GM12878 (cell line): ENCODE data around the gene PIEZO2. TPM values are rescaled to one million over a fixed set of nuclear protein-coding genes. Genes with fewer than 3 reads are reported as not detected.

ENCODE experiments used
- BCL3 ChIP-seq: IDR thresholded peaks from 2 replicates; pipeline ENCODE4 v1.6.1; 2011; ENCODE audit warnings: borderline replicate concordance, low read depth, mild to moderate bottlenecking, moderate library complexity, low read length; ENCODE audit not compliant: insufficient read depth, poor library complexity, severe bottlenecking
- CREB1 ChIP-seq: IDR thresholded peaks from 2 replicates; pipeline ENCODE4 v1.6.1; 2012; ENCODE audit warnings: low read depth, mild to moderate bottlenecking, inconsistent platforms
- EP300 ChIP-seq, 2 experiments: fragments of 150-350 bp in 1 of 2; IDR thresholded peaks; 2 replicates each; pipeline ENCODE4 v1.6.1; 2011 to 2012; ENCODE audit warnings: low read depth in 2 of 2, low read length in 2 of 2, borderline replicate concordance in 1 of 2, improper control_type of control experiment in 1 of 2, inconsistent platforms in 1 of 2; ENCODE audit not compliant: control insufficient read depth in 1 of 2
- ESRRA ChIP-seq: IDR thresholded peaks from 2 replicates; pipeline ENCODE4 v1.6.1; 2012; ENCODE audit warnings: mild to moderate bottlenecking, low read length, improper control_type of control experiment
- EZH2 ChIP-seq: IDR thresholded peaks from 2 replicates; pipeline ENCODE4 v1.6.1; 2012; ENCODE audit warnings: low read depth, mild to moderate bottlenecking, control low read depth, inconsistent platforms, low read length, borderline replicate concordance; ENCODE audit not compliant: control insufficient read depth
- MYB ChIP-seq: fragments of 150-350 bp; IDR thresholded peaks from 2 replicates; pipeline ENCODE4 v1.6.1; 2014; ENCODE audit warnings: mild to moderate bottlenecking, low read depth, low read length, borderline replicate concordance
- PBX3 ChIP-seq: IDR thresholded peaks from 2 replicates; pipeline ENCODE4 v1.6.1; 2011; ENCODE audit warnings: mild to moderate bottlenecking, low read depth, low read length, moderate library complexity; ENCODE audit not compliant: insufficient replicate concordance
- RCOR1 ChIP-seq: conservative IDR thresholded peaks from 2 replicates; pipeline ENCODE4 v1.6.1; 2012; ENCODE audit warnings: low read depth, low read length, improper control_type of control experiment
- RELB ChIP-seq: fragments of 450-650 bp; IDR thresholded peaks from 2 replicates; pipeline ENCODE4 v1.6.1; 2017; ENCODE audit warnings: low read depth, mild to moderate bottlenecking, moderate library complexity
- SP1 ChIP-seq: IDR thresholded peaks from one replicate; pipeline ENCODE4 v1.6.1; 2011; ENCODE audit warnings: low read depth, low read length
- SREBF2 ChIP-seq: IDR thresholded peaks from 2 replicates; pipeline ENCODE4 v1.6.1; 2012; ENCODE audit warnings: mild to moderate bottlenecking, low read length
- STAT3 ChIP-seq: IDR thresholded peaks from 2 replicates; pipeline ENCODE4 v1.6.1; 2011; ENCODE audit warnings: low read depth, low read length, improper control_type of control experiment
- TARDBP ChIP-seq: IDR thresholded peaks from 2 replicates; pipeline ENCODE4 v1.6.1; 2016; ENCODE audit warnings: borderline replicate concordance
- TCF3 ChIP-seq: IDR thresholded peaks from 2 replicates; pipeline ENCODE4 v1.6.1; 2012; ENCODE audit warnings: low read depth, mild to moderate bottlenecking, low read length, borderline replicate concordance; ENCODE audit not compliant: insufficient read depth
- WRNIP1 ChIP-seq: IDR thresholded peaks from 2 replicates; pipeline ENCODE4 v1.6.1; 2011; ENCODE audit warnings: low read depth, low read length, improper control_type of control experiment, borderline replicate concordance
- YBX1 ChIP-seq: fragments of 450-650 bp; IDR thresholded peaks from 2 replicates; pipeline ENCODE4 v1.6.1; 2016; ENCODE audit warnings: antibody characterized with exemption
- ZBTB4 ChIP-seq: fragments of 450-650 bp; formaldehyde crosslinking; IDR thresholded peaks from 2 replicates; pipeline ENCODE4 v1.4.0; 2022; ENCODE audit warnings: mild to moderate bottlenecking, moderate library complexity
- ZNF217 ChIP-seq: fragments of 450-650 bp; IDR thresholded peaks from 2 replicates; pipeline ENCODE4 v1.6.1; 2017; ENCODE audit warnings: antibody characterized with exemption, mild to moderate bottlenecking
- polyA plus RNA-seq, 11 experiments: library from polyadenylated mRNA; depleted of rRNA in 4 of 11; unstranded in 6 of 11; stranded (reverse) in 5 of 11; fragments of >200 nt; fragmentation: Nextera tagmentation in 4 of 11; fragmentation: Illumina TruSeq in 1 of 11; extraction: Ambion mirVana in 4 of 11; extraction: Trizol in 1 of 11; gene quantifications; 1 replicate in 1 of 11; 2 replicates in 10 of 11; pipeline versions ENCODE4 v1.2.1 to v1.2.3, GENCODE V29; 2011 to 2016; ENCODE audit warnings: inconsistent platforms in 2 of 11, missing spikeins in 2 of 11, low read depth in 1 of 11
- total RNA-seq, 4 experiments: library from RNA; depleted of rRNA in 3 of 4; stranded (reverse); fragments of >200 nt in 3 of 4; fragmentation: Illumina TruSeq in 1 of 4; extraction: Trizol in 1 of 4; gene quantifications; 2 replicates each; pipeline versions ENCODE4 v1.2.1 to v1.2.3, GENCODE V29; 2013 to 2021

The PIEZO2 gene
- total and polyA plus RNA-seq, 10 of the 15 experiments (the other 5 are each of a cell fraction or from before 2014, with no cell fraction given), result 6.7 to 42.3 (median 27.4) TPM

- no peak for TF ChIP-seq PBX3
- no peak for TF ChIP-seq CREB1
- TF ChIP-seq SP1, result no peak
- no peak for TF ChIP-seq TCF3
- no peak for TF ChIP-seq MYB
- TF ChIP-seq STAT3, result no peak
- TF ChIP-seq ESRRA, result no peak
- no peak for TF ChIP-seq SREBF2
- no peak for TF ChIP-seq ZNF217
- no peak for TF ChIP-seq ZBTB4 (CRISPR knock-in tag)
- TF ChIP-seq RELB, result peak; percentile 16; the same call in 1 of the 2 replicates
- no peak for TF ChIP-seq RCOR1
- TF ChIP-seq YBX1, result no peak
- no peak for TF ChIP-seq EZH2
- no peak for TF ChIP-seq EP300 (IDR thresholded peaks at IDR 0.05; ENCODE audit: borderline replicate concordance in 1 of 2, control insufficient read depth in 1 of 2, low read depth in 2 of 2, low read length in 2 of 2)
- no peak for TF ChIP-seq TARDBP
- no peak for TF ChIP-seq WRNIP1
- TF ChIP-seq BCL3, result no peak
Observed at GRCh38 chr18:11034884-11035283, 114.5 kb downstream of the PIEZO2 start (continued).
